HCT116 (cell line): Measurements from ENCODE around the gene OAT. TPM values are rescaled to one million over a fixed set of nuclear protein-coding genes. Genes with fewer than 3 reads are reported as not detected.

Source experiments
- ATAC-seq: fragments of 200-7000 bp; cut with Tn5 transposase; 2 replicates; pipeline ENCODE4 v1.9.1; 2020; ENCODE audit warnings: mild to moderate bottlenecking, moderate library complexity
- BruUV-seq: library from RNA; stranded (reverse); fragments of 400-500 nt; replicated peaks from 2 replicates; lab custom pipeline; 2021; lab: Mats Ljungman, UMichigan
- CTCF ChIA-PET: fragments of 300-600 bp; sonication (Branson Sonifier 250); formaldehyde crosslinking; loops from one replicate; lab custom pipeline; 2021; ENCODE audit warnings: antibody characterized with exemption; lab: Charles Lee
- POLR2A ChIA-PET: fragments of 300-600, 350-600 bp; sonication (Branson Sonifier 250); formaldehyde crosslinking; loops from one replicate; lab custom pipeline; 2021; ENCODE audit warnings: antibody characterized with exemption; lab: Charles Lee
- RAD21 ChIA-PET, 2 experiments: fragments of 300-600 bp; sonication (Branson Sonifier 250); formaldehyde crosslinking; loops; one replicate each; lab custom pipeline; 2023; ENCODE audit warnings: low total read pairs in 2 of 2; ENCODE audit not compliant: uncharacterized antibody in 2 of 2, unreplicated experiment in 2 of 2, low non-redundant PET in 1 of 2; lab: Charles Lee
- DNase-seq: peaks from one replicate; pipeline ENCODE4 v3.0.0-alpha.2; 2010; ENCODE audit warnings: low read depth, low spot score
- H2AFZ ChIP-seq: fragments of 200-600 bp; shearing (Covaris generic), sonication (generic); 2 replicates; pipeline ENCODE4 v1.6.1; 2017; ENCODE audit warnings: low read depth, mixed run types, mixed read lengths, antibody characterized with exemption, low read length; ENCODE audit not compliant: poor library complexity, severe bottlenecking
- H3K27ac ChIP-seq: 2 replicates; pipeline ENCODE4 v1.5.1; 2012; ENCODE audit warnings: low read depth, low read length
- H3K27me3 ChIP-seq: fragments of 200-600 bp; sonication (generic); 2 replicates; pipeline ENCODE4 v1.6.1; 2016; ENCODE audit warnings: mixed run types, low read length, mixed read lengths; ENCODE audit not compliant: insufficient read depth
- H3K36me3 ChIP-seq, 2 experiments: fragments of 200-500 bp in 1 of 2; fragments of 200-600 bp in 1 of 2; sonication (Bioruptor generic) in 1 of 2; sonication (generic) in 1 of 2; 2 replicates each; pipeline versions ENCODE4 v1.5.1 to v1.6.1; 2014 to 2016; ENCODE audit warnings: low read length in 2 of 2, inconsistent platforms in 1 of 2, mixed read lengths in 1 of 2, mixed run types in 1 of 2; ENCODE audit not compliant: insufficient read depth in 2 of 2, control insufficient read depth in 1 of 2
- H3K4me1 ChIP-seq, 2 experiments: fragments of 200-600 bp in 1 of 2; sonication (generic) in 1 of 2; 2 replicates each; pipeline versions ENCODE4 v1.5.1 to v1.6.1; 2012 to 2017; ENCODE audit warnings: low read length in 2 of 2, inconsistent platforms in 1 of 2, mild to moderate bottlenecking in 1 of 2, mixed read lengths in 1 of 2, mixed run types in 1 of 2, moderate library complexity in 1 of 2; ENCODE audit not compliant: insufficient read depth in 2 of 2, control insufficient read depth in 1 of 2
- H3K4me2 ChIP-seq: fragments of 200-600 bp; sonication (generic); 2 replicates; pipeline ENCODE4 v1.6.1; 2017; ENCODE audit warnings: mixed run types, low read length, mixed read lengths
- H3K4me3 ChIP-seq, 2 experiments: fragments of 200-600 bp in 1 of 2; sonication (generic) in 1 of 2; replicated peaks in 1 of 2; 2 replicates each; pipeline ENCODE4 v1.5.1; 2011 to 2016; ENCODE audit warnings: low read length in 2 of 2, control low read depth in 1 of 2, low read depth in 1 of 2, mild to moderate bottlenecking in 1 of 2, mixed read lengths in 1 of 2, mixed run types in 1 of 2
- H3K79me2 ChIP-seq: fragments of 200-600 bp; sonication (generic); 2 replicates; pipeline ENCODE4 v1.6.1; 2017; ENCODE audit warnings: mild to moderate bottlenecking, mixed run types, low read length, moderate library complexity, mixed read lengths; ENCODE audit not compliant: insufficient read depth
- H3K9ac ChIP-seq: fragments of 200-600 bp; sonication (generic); 2 replicates; pipeline ENCODE4 v1.6.1; 2016; ENCODE audit warnings: low read length, mixed read lengths
- H3K9me2 ChIP-seq: fragments of 200-600 bp; sonication (generic), shearing (Covaris generic); 2 replicates; pipeline ENCODE4 v1.6.1; 2017; ENCODE audit warnings: mixed run types, mild to moderate bottlenecking, moderate library complexity; ENCODE audit not compliant: insufficient read depth
- H3K9me3 ChIP-seq, 2 experiments: fragments of 200-500 bp in 1 of 2; fragments of 200-600 bp in 1 of 2; sonication (Bioruptor generic) in 1 of 2; sonication (generic) in 1 of 2; 2 replicates each; pipeline ENCODE4 v1.6.1; 2014 to 2017; ENCODE audit warnings: low read length in 2 of 2, mixed read lengths in 2 of 2, inconsistent platforms in 1 of 2, low read depth in 1 of 2, mild to moderate bottlenecking in 1 of 2, mixed run types in 1 of 2, moderate library complexity in 1 of 2; ENCODE audit not compliant: control insufficient read depth in 1 of 2, insufficient read depth in 1 of 2
- H4K20me1 ChIP-seq: fragments of 200-600 bp; sonication (generic), shearing (Covaris generic); 2 replicates; pipeline ENCODE4 v1.6.1; 2017; ENCODE audit warnings: mixed run types, mild to moderate bottlenecking, moderate library complexity; ENCODE audit not compliant: insufficient read depth
- ATF3 ChIP-seq: IDR thresholded peaks from 2 replicates; pipeline ENCODE4 v1.6.1; 2012
- CBX3 ChIP-seq: IDR thresholded peaks from 2 replicates; pipeline ENCODE4 v1.6.1; 2012; ENCODE audit warnings: low read depth
- CTCF ChIP-seq, 3 experiments: fragments of 200-600 bp in 1 of 3; sonication (generic) in 1 of 3; IDR thresholded peaks in 2 of 3; conservative IDR thresholded peaks in 1 of 3; 2 replicates each; pipeline ENCODE4 v1.5.1; 2012 to 2017; ENCODE audit warnings: low read depth in 2 of 3, low read length in 2 of 3, antibody characterized with exemption in 1 of 3, borderline replicate concordance in 1 of 3, control low read depth in 1 of 3, mild to moderate bottlenecking in 1 of 3, mixed read lengths in 1 of 3, mixed run types in 1 of 3, moderate library complexity in 1 of 3; ENCODE audit not compliant: insufficient read depth in 1 of 3
- EZH2phosphoT487 ChIP-seq: fragments of 200-600 bp; IDR thresholded peaks from 2 replicates; pipeline ENCODE4 v1.6.1; 2018; ENCODE audit warnings: antibody characterized with exemption, borderline replicate concordance
- FOSL1 ChIP-seq: IDR thresholded peaks from 2 replicates; pipeline ENCODE4 v1.6.1; 2012; ENCODE audit warnings: low read depth
- RAD21 ChIP-seq: IDR thresholded peaks from 2 replicates; pipeline ENCODE4 v1.6.1; 2012; ENCODE audit warnings: low read depth, mild to moderate bottlenecking
- REST ChIP-seq: IDR thresholded peaks from 2 replicates; pipeline ENCODE4 v1.6.1; 2012; ENCODE audit warnings: low read depth
- SP1 ChIP-seq: IDR thresholded peaks from 2 replicates; pipeline ENCODE4 v1.6.1; 2012; ENCODE audit warnings: low read depth
- SRF ChIP-seq: IDR thresholded peaks from 2 replicates; pipeline ENCODE4 v1.6.1; 2012; ENCODE audit warnings: low read depth
- YY1 ChIP-seq: IDR thresholded peaks from 2 replicates; pipeline ENCODE4 v1.6.1; 2011; ENCODE audit warnings: low read length, low read depth, moderate library complexity, mild to moderate bottlenecking; ENCODE audit not compliant: insufficient replicate concordance; ENCODE audit errors: extremely low read depth
- intact Hi-C: fragments of 100-400 bp; cut with micrococcal nuclease; formaldehyde crosslinking; loops from 2 replicates; pipeline ENCODE4 v1.10.0; 2022
- total RNA-seq: library from RNA; stranded (reverse); gene quantifications from one replicate; pipeline ENCODE4 v1.2.1, GENCODE V29; 2021; ENCODE audit not compliant: unreplicated experiment
- TF ChIP-seq, protein P1 (sequence below): IDR thresholded peaks from 2 replicates; pipeline ENCODE4 v1.6.1; 2012

Gene OAT
- total RNA-seq, 1 experiment from 2014 or later: 133 TPM

DNA sequence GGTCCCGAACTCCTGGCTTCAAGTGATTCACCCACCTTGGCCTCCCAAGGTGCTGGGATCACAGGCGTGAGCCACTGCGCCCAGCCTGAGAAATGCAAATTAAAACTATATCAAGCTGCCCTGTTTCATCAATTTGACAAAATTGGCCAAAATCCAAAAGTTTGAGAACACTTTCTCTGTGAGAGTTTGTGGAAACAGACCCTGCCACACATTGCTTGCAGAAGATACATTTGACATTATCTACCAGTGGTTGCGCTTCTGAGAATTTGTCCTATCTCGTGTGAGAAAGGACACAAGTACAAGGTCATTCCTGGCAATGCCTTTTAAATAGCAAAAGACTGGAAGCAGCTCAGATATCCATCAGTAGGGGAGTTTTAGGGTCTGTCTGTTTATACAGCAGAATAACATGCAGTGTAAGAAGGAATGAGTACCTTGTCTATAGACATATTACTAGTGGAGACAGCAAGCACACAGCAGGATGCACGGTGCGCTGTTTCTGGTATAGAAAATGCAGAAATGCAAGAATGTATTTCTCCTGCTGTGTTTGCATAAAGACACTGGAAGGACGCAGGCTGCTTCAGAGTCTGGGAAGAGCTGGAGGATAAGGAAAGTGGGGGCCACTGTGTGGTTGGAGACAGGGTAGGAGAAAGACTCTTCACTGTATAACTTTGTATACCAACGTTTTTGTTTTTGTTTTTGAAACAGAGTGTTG is 47.2 kb upstream of the OAT start (continued):
- TF ChIP-seq REST (no peak), CTCF (IDR thresholded peaks at IDR 0.05 in 2 of 3, conservative IDR thresholded peaks at IDR 0.05 in 1 of 3; ENCODE audit: borderline replicate concordance in 1 of 3, insufficient read depth in 1 of 3, low read depth in 2 of 3, low read length in 2 of 3) (no peak), SRF (no peak)
- TF ChIP-seq, protein P1, sequence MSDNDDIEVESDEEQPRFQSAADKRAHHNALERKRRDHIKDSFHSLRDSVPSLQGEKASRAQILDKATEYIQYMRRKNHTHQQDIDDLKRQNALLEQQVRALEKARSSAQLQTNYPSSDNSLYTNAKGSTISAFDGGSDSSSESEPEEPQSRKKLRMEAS: no peak
- TF ChIP-seq, all 23 proteins: peak for 0

- H3K9ac ChIP-seq: no peak overlapping the region
- BruUV-seq: no TSS peak
- no peaks in the 10 kb centered on the region for H3K9me3 ChIP-seq
- POLR2A ChIA-PET: no interaction called here
- H3K27me3 ChIP-seq: no peaks in the 10 kb centered on the region
- H2AFZ ChIP-seq: no peak overlapping the region
- DNase-seq: no peak
- H3K27ac ChIP-seq: no peak overlapping the region; the same call in 1 of the 2 replicates
- RAD21 ChIA-PET: no interaction called here
- H3K4me3 ChIP-seq: no peak overlapping the region
- H4K20me1 ChIP-seq: no peaks in the 10 kb centered on the region
- CTCF ChIA-PET: no interaction called here
- H3K79me2 ChIP-seq: peaks cover 5% of the 10 kb centered on the region; the same call in 1 of the 2 replicates
- intact Hi-C loops: no loop called here
- peaks cover 0 to 22% of the 10 kb centered on the region in 2 experiments; a peak in 2 of 4 replicates for H3K4me1 ChIP-seq
- no peak for ATAC-seq
- no peaks in the 10 kb centered on the region for H3K36me3 ChIP-seq
- no peaks in the 10 kb centered on the region for H3K9me2 ChIP-seq
- no peak overlapping the region for H3K4me2 ChIP-seq
- no peak for TF ChIP-seq FOSL1
- TF ChIP-seq REST: no peak
- no peak for TF ChIP-seq CBX3
- no peak for TF ChIP-seq SP1
- TF ChIP-seq ATF3: no peak
- no peak for TF ChIP-seq RAD21
- no peak for TF ChIP-seq YY1
- TF ChIP-seq, protein P1: no peak
- TF ChIP-seq SRF: no peak
- no peak for TF ChIP-seq EZH2phosphoT487
Observed at GRCh38 chr10:124465003-124465776, 46.5 kb upstream of the OAT start.
